Prostate gland (tissue), 2 donors: Measurements from ENCODE around the gene WDR87. TPM values are rescaled to one million over a fixed set of nuclear protein-coding genes. Genes with fewer than 3 reads are reported as not detected.
A peak's percentile ranks its signal among the peaks of the same experiment; 100 is the strongest.
"Not testable (repeated sequence)": the region's sequence is repeated elsewhere in the genome, so short reads cannot be mapped to it uniquely, and the experiment has no call there.

Experiments
- DNase-seq: peaks from one replicate; pipeline ENCODE4 v3.0.0-alpha.2; 2019; ENCODE audit warnings: low spot score
- H3K27ac ChIP-seq, 2 donors: fragments of 200-600 bp; sonication (generic); 2 replicates each; pipeline ENCODE4 v1.5.1; 2017 to 2019
- H3K27me3 ChIP-seq: fragments of 200-600 bp; sonication (generic); replicated peaks from 2 replicates; pipeline ENCODE4 v1.5.1; 2019; ENCODE audit not compliant: insufficient read depth
- H3K36me3 ChIP-seq, 2 donors: fragments of 200-600 bp; sonication (generic); 1 replicate in 1 of 2; 2 replicates in 1 of 2; pipeline versions ENCODE4 v1.5.1 to v1.8.1; 2017 to 2019
- H3K4me1 ChIP-seq: fragments of 200-600 bp; sonication (generic); replicated peaks from 2 replicates; pipeline ENCODE4 v1.5.1; 2019
- H3K4me3 ChIP-seq, 2 donors: fragments of 200-600 bp; sonication (generic); 2 replicates each; pipeline ENCODE4 v1.5.1; 2017 to 2019
- H3K9me3 ChIP-seq: fragments of 200-600 bp; sonication (generic); 2 replicates; pipeline ENCODE4 v1.5.1; 2017
- CTCF ChIP-seq, 4 experiments: fragments of 200-600 bp in 2 of 4; fragments of 450-650 bp in 2 of 4; sonication (generic) in 2 of 4; IDR thresholded peaks; 1 replicate in 3 of 4; 2 replicates in 1 of 4; pipeline ENCODE4 v1.5.1; 2016 to 2019; ENCODE audit warnings: antibody characterized with exemption in 4 of 4, mild to moderate bottlenecking in 2 of 4, moderate library complexity in 2 of 4
- POLR2A ChIP-seq: fragments of 450-650 bp; IDR thresholded peaks from one replicate; pipeline ENCODE4 v1.6.1; 2016; ENCODE audit warnings: antibody characterized with exemption, mild to moderate bottlenecking
- POLR2AphosphoS5 ChIP-seq: sonication (generic); formaldehyde crosslinking; IDR thresholded peaks from one replicate; pipeline ENCODE4 v1.6.1; 2017; ENCODE audit warnings: antibody characterized with exemption
- WGBS: methylation state at CpG from one replicate; pipeline ENCODE4 v1.1.5; 2018; 5-methylcytosine and 5-hydroxymethylcytosine counted together
- intact Hi-C: fragments of 100-400 bp; cut with DNase I; formaldehyde crosslinking; loops from one replicate; pipeline ENCODE4 v1.14.2; 2022
- total RNA-seq, 2 donors: library from RNA; depleted of rRNA; stranded (reverse); fragments of >200 nt; gene quantifications; one replicate each; pipeline ENCODE4 v1.1.0, GENCODE V29; 2016

The WDR87 gene
- total RNA-seq, 2 donors from 2014 or later = 2.0 TPM; not detected in 1

- H3K4me3 ChIP-seq = no peak overlapping the region
- no peak overlapping the region for H3K27ac ChIP-seq
- peaks cover 6% of the 10 kb centered on the region for H3K4me1 ChIP-seq
- intact Hi-C loops = no loop called here
- TF ChIP-seq POLR2AphosphoS5 (no peak), POLR2A (no peak), CTCF (IDR thresholded peaks at IDR 0.05) (no peak)
- 75% methylated on average over 5 of the region's 5 CpGs for WGBS
- no peaks in the 10 kb centered on the region for H3K36me3 ChIP-seq
- H3K9me3 ChIP-seq = no peaks in the 10 kb centered on the region
- no peak for DNase-seq
- no peaks in the 10 kb centered on the region for H3K27me3 ChIP-seq
Observed at GRCh38 chr19:37926711-37927110, 20.3 kb upstream of the WDR87 start.

GRCh38 chr19:37926255-37926654, 19.9 kb upstream of the WDR87 start:
- peaks cover 1% of the 10 kb centered on the region for H3K4me1 ChIP-seq
- H3K27ac ChIP-seq = no peak overlapping the region
- intact Hi-C loops = no loop called here
- no peaks in the 10 kb centered on the region for H3K9me3 ChIP-seq
- no peaks in the 10 kb centered on the region for H3K36me3 ChIP-seq
- no peak overlapping the region for H3K4me3 ChIP-seq
- TF ChIP-seq POLR2AphosphoS5 (no peak), POLR2A (no peak), CTCF (IDR thresholded peaks at IDR 0.05) (no peak)
- WGBS = 87% methylated on average over 10 of the region's 10 CpGs
- no peak for DNase-seq
- no peaks in the 10 kb centered on the region for H3K27me3 ChIP-seq

GRCh38 chr19:37925212-37925611, 18.8 kb upstream of the WDR87 start:
- intact Hi-C loops = no loop called here
- no peaks in the 10 kb centered on the region for H3K9me3 ChIP-seq
- no peaks in the 10 kb centered on the region for H3K4me1 ChIP-seq
- no peak for TF ChIP-seq CTCF (IDR thresholded peaks at IDR 0.05)
- no peak for TF ChIP-seq POLR2A
- no peak for TF ChIP-seq POLR2AphosphoS5
- H3K27ac ChIP-seq = no peak overlapping the region
- H3K4me3 ChIP-seq = no peak overlapping the region
- H3K27me3 ChIP-seq = no peaks in the 10 kb centered on the region
- no peak for DNase-seq
- no peaks in the 10 kb centered on the region for H3K36me3 ChIP-seq
- 85% methylated on average over 3 of the region's 3 CpGs for WGBS

- H3K4me1 ChIP-seq, H3K36me3 ChIP-seq, intact Hi-C loops, DNase-seq, H3K27ac ChIP-seq, H3K4me3 ChIP-seq, H3K27me3 ChIP-seq, H3K9me3 ChIP-seq: not testable (repeated sequence)
- 93% methylated on average over 8 of the region's 8 CpGs for WGBS
Observed at GRCh38 chr19:37924573-37924972, 18.2 kb upstream of the WDR87 start.

GRCh38 chr19:37920591-37921450, 14.4 kb upstream of the WDR87 start:
- Histone ChIP-seq H3K27me3 (no peaks in the 10 kb centered on the region), H3K36me3 (no peaks in the 10 kb centered on the region), H3K4me3 (no peak overlapping the region), H3K27ac (peak overlapping the region in 1 of 2 donors; percentile 17), H3K9me3 (no peaks in the 10 kb centered on the region), H3K4me1 (no peaks in the 10 kb centered on the region)
- no peak for DNase-seq
- intact Hi-C loops = no loop called here
- TF ChIP-seq POLR2A (no peak), POLR2AphosphoS5 (no peak), CTCF (IDR thresholded peaks at IDR 0.05) (no peak)
- WGBS = 44% methylated on average over 23 of the region's 23 CpGs
